Measurements from ENCODE around the gene NACC1.

Gene NACC1

GRCh38 chr19:13189600-13189999, 71.5 kb downstream of the NACC1 start:
- DNase-seq (ENCODE audit: low read depth in 2 of 3, low spot score in 2 of 3) = no peak

All from activated CD8-positive, alpha-beta memory T cell treated with anti-CD3 and anti-CD28 coated beads for 48 hours (primary cell).